Measurements from ENCODE around the gene ESRRG. TPM values are rescaled to one million over a fixed set of nuclear protein-coding genes. Genes with fewer than 3 reads are reported as not detected.

The ESRRG gene
- total and polyA plus RNA-seq, 2 donors (not counting 3 experiments of a cell fraction or from before 2014, with no cell fraction given), result not detected

DNA sequence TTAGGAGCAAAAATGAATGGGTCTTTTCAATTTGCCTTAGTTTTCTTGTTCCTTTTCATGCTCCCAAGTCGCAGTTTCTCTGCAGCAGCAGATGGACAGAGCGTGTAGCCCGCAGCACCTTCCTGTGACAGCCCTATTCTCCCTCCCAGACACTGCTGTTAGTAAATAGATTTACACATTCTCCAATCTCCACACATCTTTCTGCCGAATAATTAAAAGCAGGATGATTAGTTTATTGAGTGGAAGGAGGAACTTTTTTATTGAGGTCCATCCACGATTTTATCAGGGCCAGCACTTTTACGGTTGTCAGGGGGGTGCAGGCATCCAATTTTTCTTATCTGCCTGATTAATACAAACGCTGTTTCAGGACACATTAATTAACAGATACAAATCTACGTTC is 201.8 kb downstream of the ESRRG start:
- no peak overlapping the region for H3K4me2 ChIP-seq (ENCODE audit: insufficient read depth, low read length)
- intact Hi-C loops (cut with micrococcal nuclease), result no loop called here
- H3K9me3 ChIP-seq (replicated peaks; ENCODE audit: control insufficient read depth, insufficient read depth, low read length), result peaks cover 3% of the 10 kb centered on the region
- CTCF ChIA-PET, result no interaction called here
- no peaks in the 10 kb centered on the region for H3K4me1 ChIP-seq (ENCODE audit: control insufficient read depth, extremely low read depth, insufficient read depth, low read length)
- no TSS peak for BruUV-seq (replicated peaks)
- no peaks in the 10 kb centered on the region for H3K36me3 ChIP-seq (ENCODE audit: control insufficient read depth in 2 of 2, extremely low read depth in 1 of 2, insufficient read depth in 2 of 2, low read length in 2 of 2)
- no peaks in the 10 kb centered on the region for H4K20me1 ChIP-seq (replicated peaks; ENCODE audit: control insufficient read depth, extremely low read depth, insufficient read depth, low read length)
- POLR2A ChIA-PET, result no interaction called here
- no peak overlapping the region for H3K9ac ChIP-seq (replicated peaks; ENCODE audit: extremely low read depth, insufficient read depth, low read length)
- dilution Hi-C loops (cut with MboI; ENCODE audit: extremely low pct_ligation_motif_present, low sequenced_read_pairs), result no loop called here
- H3K27ac ChIP-seq (ENCODE audit: insufficient read depth, low read depth, low read length), result no peak overlapping the region
- no peak for DNase-seq (ENCODE audit: low read depth, low spot score)
- no peak for TF ChIP-seq POLR2A (IDR thresholded peaks at IDR 0.05; ENCODE audit: low read depth, low read length)
- no peak for TF ChIP-seq GATA2 (IDR thresholded peaks at IDR 0.05; ENCODE audit: insufficient read depth, insufficient read length, low read depth, low read length)
- TF ChIP-seq JUN (IDR thresholded peaks at IDR 0.05; ENCODE audit: borderline replicate concordance, insufficient read depth, insufficient read length, low read depth), result no peak
- TF ChIP-seq EZH2 (IDR thresholded peaks at IDR 0.05; ENCODE audit: borderline replicate concordance, low read depth, low read length, severe bottlenecking), result no peak
- TF ChIP-seq POLR2AphosphoS5 (IDR thresholded peaks at IDR 0.05; ENCODE audit: insufficient read depth, low read depth, low read length), result no peak
- TF ChIP-seq, protein P1, sequence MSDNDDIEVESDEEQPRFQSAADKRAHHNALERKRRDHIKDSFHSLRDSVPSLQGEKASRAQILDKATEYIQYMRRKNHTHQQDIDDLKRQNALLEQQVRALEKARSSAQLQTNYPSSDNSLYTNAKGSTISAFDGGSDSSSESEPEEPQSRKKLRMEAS (IDR thresholded peaks at IDR 0.05; ENCODE audit: insufficient read depth, insufficient read length), result no peak
- FAIRE-seq, result no peak
- no peaks in the 10 kb centered on the region for H3K27me3 ChIP-seq (ENCODE audit: control insufficient read depth in 2 of 2, insufficient read depth in 2 of 2, low read length in 2 of 2)
- no peaks in the 10 kb centered on the region for H3K9me1 ChIP-seq (replicated peaks; ENCODE audit: control insufficient read depth, extremely low read depth, insufficient read depth, low read length)
- H2AFZ ChIP-seq (ENCODE audit: low read depth, low read length), result no peak overlapping the region
- H3K4me3 ChIP-seq (replicated peaks in 1 of 3; ENCODE audit: insufficient read depth in 1 of 3, low read depth in 1 of 3, low read length in 3 of 3), result no peak overlapping the region
- H3K79me2 ChIP-seq (ENCODE audit: control insufficient read depth, insufficient read depth, low read length), result no peaks in the 10 kb centered on the region

DNA sequence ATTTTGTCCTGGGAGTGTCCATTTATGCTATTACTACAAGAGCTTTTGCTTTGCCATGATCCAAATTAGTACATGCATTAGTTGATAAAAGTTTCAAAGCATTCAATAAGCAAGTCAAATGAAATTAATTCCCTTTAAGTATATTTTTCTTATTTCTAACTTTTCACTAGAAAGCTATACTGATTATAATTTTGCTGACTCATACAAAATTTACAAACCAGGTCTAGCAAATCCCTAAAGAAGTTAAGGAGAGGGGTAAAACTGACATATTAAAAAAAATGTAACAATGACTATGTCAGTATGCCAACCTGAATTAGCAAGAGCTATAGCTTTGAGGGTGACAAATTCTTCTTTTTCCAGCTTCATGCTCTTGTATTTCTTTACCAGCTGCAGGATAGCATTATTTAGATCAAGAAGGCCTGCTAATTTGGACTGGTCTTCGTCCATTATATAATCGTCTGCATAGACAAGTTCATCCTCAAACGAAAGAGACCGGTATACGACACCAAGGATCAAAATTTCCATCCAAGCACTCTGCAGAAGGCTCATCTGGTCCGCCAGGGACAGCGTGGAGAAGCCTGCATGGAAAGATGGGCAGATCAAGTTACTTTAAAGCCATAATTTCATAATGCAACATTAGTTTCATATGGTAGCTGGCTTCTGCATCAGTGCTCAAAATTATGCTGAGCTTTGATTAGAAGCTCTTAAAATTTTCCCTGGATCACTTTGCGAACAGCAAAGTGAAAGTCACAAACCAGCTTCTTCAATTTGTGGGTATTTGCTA is 204.2 kb downstream of the ESRRG start:
- Histone ChIP-seq H3K9ac (replicated peaks; ENCODE audit: extremely low read depth, insufficient read depth, low read length) (no peak overlapping the region), H3K79me2 (ENCODE audit: control insufficient read depth, insufficient read depth, low read length) (no peaks in the 10 kb centered on the region), H4K20me1 (replicated peaks; ENCODE audit: control insufficient read depth, extremely low read depth, insufficient read depth, low read length) (no peaks in the 10 kb centered on the region), H3K27me3 (ENCODE audit: control insufficient read depth in 2 of 2, insufficient read depth in 2 of 2, low read length in 2 of 2) (no peaks in the 10 kb centered on the region), H3K27ac (ENCODE audit: insufficient read depth, low read depth, low read length) (no peak overlapping the region), H3K4me1 (ENCODE audit: control insufficient read depth, extremely low read depth, insufficient read depth, low read length) (no peaks in the 10 kb centered on the region), H3K4me3 (replicated peaks in 1 of 3; ENCODE audit: insufficient read depth in 1 of 3, low read depth in 1 of 3, low read length in 3 of 3) (no peak overlapping the region), H3K9me3 (replicated peaks; ENCODE audit: control insufficient read depth, insufficient read depth, low read length) (peaks cover 2% of the 10 kb centered on the region), H3K4me2 (ENCODE audit: insufficient read depth, low read length) (no peak overlapping the region), H2AFZ (ENCODE audit: low read depth, low read length) (no peak overlapping the region), H3K9me1 (replicated peaks; ENCODE audit: control insufficient read depth, extremely low read depth, insufficient read depth, low read length) (no peaks in the 10 kb centered on the region), H3K36me3 (ENCODE audit: control insufficient read depth in 2 of 2, extremely low read depth in 1 of 2, insufficient read depth in 2 of 2, low read length in 2 of 2) (no peaks in the 10 kb centered on the region)
- TF ChIP-seq POLR2A (IDR thresholded peaks at IDR 0.05; ENCODE audit: low read depth, low read length) (no peak), FOS (IDR thresholded peaks at IDR 0.05; ENCODE audit: borderline replicate concordance, insufficient read depth, low read length) (no peak), GATA2 (IDR thresholded peaks at IDR 0.05; ENCODE audit: insufficient read depth, insufficient read length, low read depth, low read length) (no peak), EZH2 (IDR thresholded peaks at IDR 0.05; ENCODE audit: borderline replicate concordance, low read depth, low read length, severe bottlenecking) (no peak), JUN (IDR thresholded peaks at IDR 0.05; ENCODE audit: borderline replicate concordance, insufficient read depth, insufficient read length, low read depth) (no peak), MYC (IDR thresholded peaks at IDR 0.05; ENCODE audit: low read depth, low read length) (no peak), POLR2AphosphoS5 (IDR thresholded peaks at IDR 0.05; ENCODE audit: insufficient read depth, low read depth, low read length) (no peak)
- TF ChIP-seq, protein P2, sequence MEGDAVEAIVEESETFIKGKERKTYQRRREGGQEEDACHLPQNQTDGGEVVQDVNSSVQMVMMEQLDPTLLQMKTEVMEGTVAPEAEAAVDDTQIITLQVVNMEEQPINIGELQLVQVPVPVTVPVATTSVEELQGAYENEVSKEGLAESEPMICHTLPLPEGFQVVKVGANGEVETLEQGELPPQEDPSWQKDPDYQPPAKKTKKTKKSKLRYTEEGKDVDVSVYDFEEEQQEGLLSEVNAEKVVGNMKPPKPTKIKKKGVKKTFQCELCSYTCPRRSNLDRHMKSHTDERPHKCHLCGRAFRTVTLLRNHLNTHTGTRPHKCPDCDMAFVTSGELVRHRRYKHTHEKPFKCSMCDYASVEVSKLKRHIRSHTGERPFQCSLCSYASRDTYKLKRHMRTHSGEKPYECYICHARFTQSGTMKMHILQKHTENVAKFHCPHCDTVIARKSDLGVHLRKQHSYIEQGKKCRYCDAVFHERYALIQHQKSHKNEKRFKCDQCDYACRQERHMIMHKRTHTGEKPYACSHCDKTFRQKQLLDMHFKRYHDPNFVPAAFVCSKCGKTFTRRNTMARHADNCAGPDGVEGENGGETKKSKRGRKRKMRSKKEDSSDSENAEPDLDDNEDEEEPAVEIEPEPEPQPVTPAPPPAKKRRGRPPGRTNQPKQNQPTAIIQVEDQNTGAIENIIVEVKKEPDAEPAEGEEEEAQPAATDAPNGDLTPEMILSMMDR (IDR thresholded peaks at IDR 0.05; ENCODE audit: extremely low read depth in 1 of 2, insufficient read depth in 1 of 2, low read depth in 1 of 2, low read length in 2 of 2), result no peak
- TF ChIP-seq, protein P1 (IDR thresholded peaks at IDR 0.05; ENCODE audit: insufficient read depth, insufficient read length), result no peak
- BruUV-seq (replicated peaks), result no TSS peak
- intact Hi-C loops (cut with micrococcal nuclease) (no loop called here), dilution Hi-C loops (cut with MboI; ENCODE audit: extremely low pct_ligation_motif_present, low sequenced_read_pairs) (no loop called here)
- ChIA-PET CTCF (no interaction called here), POLR2A (no interaction called here)
- FAIRE-seq, result no peak
- DNase-seq (ENCODE audit: low read depth, low spot score), result no peak
